NCI-H2227 treated with DMSO at 0.1 percent for 48 hours (cell line): Measurements from ENCODE around the gene SRRM1.
"Not testable (repeated sequence)": the region's sequence is repeated elsewhere in the genome, so short reads cannot be mapped to it uniquely, and the experiment has no call there.

Experiments
- DNase-seq: peaks from one replicate; lab custom pipeline; 2025; lab: John Stamatoyannopoulos, UW

Gene SRRM1

DNA sequence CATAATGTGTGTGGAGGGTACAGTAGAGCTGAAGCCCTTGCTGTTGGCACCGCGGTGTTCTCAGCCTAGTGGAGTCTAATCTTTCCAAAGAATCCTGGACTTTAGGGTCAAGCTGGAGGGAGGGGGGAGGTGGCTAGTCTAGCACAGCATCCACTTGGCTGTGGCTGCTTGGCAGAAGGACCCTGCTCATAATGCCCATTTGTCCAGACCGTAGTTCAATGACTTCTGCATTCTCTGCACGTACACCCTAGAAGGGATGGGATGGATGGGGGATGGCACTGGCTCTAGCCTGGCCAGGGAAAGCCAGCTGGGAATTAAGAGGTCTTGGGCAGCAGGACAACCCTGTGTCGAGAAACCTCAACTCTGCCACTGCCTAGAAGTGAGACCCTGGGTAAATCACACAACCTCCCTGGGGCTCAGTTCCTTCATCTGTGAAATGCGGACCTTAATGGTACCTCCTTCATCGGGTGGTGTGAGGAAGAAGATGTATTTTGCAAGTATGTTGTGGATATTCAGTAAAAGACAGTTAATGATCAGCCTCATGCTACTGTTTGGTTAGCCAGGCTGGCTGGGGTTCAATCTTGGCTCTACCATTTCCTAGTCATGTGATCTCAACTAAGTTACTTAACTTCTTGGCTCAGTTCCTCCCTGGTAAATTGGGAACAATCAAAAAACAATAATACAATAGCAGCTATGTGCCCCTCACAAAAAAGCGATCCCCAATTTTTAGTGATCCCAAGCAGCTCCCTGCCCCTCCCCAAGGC, 75.0 kb downstream of the SRRM1 start:
- no peak for DNase-seq

DNA sequence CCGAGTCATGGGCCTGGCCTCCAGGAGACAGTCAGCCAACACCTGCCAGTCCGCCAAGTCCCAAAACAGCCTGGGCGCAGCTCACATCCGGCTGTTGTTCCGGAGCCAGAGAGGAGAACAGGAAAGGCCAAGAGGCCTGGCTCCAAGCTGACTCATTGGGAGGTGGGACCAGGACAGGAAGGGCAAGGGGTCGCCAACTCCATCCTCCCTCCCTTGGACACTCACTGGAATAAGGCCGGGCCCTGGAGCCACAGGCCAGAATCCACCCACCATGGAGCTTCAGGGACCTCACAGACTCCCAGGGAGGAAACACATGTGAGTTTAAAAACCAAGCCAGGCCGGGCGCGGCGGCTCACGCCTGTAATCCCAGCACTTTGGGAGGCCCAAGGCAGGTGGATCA, 77.0 kb downstream of the SRRM1 start:
- DNase-seq: no peak

DNA sequence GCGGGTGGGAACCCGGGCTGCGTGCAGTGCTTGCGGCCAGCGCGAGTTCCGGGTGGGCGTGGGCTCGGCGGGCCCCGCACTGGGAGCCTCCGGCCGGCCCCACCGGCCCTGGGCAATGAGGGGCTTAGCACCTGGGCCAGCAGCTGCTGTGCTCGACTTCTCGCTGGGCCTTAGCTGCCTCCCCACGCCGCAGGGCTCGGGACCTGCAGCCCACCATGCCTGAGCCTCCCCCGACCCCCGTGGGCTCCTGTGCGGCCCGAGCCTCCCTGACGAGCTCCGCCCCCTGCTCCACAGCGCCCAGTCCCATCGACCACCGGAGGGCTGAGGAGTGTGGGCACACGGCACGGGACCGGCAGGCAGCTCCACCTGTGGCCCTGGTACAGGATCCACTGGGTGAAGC, 78.4 kb downstream of the SRRM1 start:
- DNase-seq: no peak

DNA sequence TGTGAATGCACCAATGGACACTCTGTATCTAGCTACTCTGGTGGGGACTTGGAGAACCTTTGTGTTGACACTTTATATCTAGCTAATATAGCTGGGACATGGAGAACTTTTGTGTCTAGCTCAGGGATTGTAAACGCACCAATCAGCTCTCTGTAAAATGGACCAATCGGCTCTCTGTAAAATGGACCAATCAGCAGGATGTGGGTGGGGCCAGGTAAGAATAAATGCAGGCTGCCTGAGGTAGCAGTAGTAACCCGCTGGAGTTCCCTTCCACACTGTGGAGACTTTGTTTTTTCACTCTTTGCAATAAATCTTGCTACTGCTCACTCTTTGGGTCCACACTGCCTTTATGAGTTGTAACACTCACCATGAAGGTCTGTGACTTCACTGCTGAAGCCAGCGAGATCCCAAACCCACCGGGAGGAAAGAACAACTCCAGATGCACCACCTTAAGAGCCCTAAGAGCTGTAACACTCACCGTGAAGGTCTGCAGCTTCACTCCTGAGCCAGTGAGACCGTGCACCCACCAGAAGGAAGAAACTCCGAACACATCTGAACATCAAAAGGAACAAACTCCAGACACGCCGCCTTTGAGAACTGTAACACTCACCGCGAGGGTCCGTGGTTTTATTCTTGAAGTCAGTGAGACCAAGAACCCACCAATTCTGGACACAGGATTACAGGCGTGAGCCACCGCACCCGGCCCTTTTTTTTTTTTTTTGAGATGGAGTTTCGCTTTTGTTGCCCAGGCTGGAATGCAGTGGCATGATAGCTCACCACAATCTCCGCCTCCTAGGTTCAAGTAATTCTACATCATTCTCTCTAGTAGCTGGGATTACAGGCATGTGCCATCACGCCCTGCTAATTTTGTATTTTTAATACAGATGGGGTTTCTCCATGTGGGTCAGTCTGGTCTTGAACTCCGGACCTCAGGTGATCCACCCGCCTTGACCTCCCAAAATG, 79.3 kb downstream of the SRRM1 start:
- DNase-seq: not testable (repeated sequence)
